Measurements from ENCODE around the gene ANKMY2.

ANKMY2 gene

DNA sequence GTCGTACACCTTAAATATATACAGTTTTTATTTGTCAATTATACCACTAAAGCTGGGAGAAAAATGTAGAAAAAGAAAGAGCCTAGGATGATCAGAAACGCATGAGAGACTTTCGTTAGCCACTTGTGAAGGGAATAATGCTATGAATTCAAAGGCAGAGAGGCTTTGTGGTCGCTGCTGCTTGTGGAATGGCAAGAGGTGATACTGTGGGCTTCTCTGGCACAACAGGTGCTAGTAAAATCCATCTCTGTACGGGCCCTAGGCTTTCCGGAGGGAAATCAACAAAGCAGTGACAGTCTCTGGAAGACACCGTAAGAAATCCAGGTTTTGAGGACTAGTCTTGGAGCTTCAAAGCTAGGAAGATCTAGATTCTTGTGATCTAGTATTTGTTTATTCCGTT, 66.3 kb downstream of the ANKMY2 start:
- DNase-seq (ENCODE audit: low spot score): no peak

DNA sequence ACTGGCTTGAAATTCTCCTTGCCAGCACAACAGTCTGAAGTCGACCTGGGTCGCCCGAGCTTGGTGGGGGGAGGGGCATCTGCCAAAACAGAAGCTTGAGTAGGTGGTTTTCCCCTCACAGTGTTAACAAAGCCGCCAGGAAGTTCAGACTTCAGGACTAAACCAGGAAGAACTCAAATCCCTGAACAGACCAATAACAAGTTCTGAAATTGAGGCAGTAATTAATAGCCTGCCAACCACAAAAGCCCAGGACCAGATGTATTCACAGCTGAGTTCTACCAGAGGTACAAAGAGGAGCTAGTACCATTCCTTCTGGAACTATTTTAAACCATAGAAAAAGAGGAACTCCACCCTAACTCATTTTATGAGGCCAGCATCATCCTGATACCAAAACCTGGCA, 73.6 kb downstream of the ANKMY2 start:
- no peak for DNase-seq (ENCODE audit: low spot score)

DNA sequence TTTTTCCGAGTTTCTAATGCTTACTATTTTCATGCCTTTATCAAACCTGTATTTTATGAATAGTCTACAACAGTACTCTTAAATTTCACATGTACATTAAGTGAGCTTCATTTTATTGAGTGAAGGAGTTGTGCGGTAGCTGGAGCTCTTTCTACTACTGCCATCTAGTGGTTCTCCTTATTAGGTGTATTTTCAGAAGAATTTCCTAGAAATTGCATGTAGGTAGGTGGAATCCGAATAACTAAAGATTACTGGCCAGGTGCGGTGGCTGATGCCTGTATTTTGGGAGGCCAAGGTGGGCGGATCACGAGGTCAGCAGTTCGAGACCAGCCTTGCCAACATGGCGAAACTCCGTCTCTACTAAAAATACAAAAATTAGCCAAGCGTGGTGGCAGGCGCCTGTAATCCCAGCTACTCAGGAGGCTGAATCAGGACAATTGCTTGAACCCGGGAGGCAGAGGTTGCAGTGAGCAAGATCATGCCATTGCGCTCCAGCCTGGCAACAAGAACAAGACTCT, 80.6 kb downstream of the ANKMY2 start:
- DNase-seq (ENCODE audit: low spot score): peak; percentile 54

DNA sequence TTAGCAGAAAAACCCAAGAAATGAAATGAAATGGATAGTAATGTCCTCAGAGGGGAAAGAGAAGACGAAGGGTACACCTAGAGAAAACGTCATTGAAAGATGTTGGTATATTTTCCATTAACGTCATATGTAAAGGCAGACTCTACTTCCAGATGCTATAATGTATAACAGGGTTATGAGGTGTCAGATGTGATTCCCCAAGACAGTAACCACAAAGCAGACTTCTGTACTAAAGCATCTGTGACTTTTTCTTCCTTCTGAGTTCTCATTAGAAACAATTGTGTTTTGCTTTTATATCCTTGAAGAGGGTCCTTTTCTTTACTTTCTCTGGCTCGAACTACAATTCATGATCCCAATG, 81.6 kb downstream of the ANKMY2 start:
- DNase-seq (ENCODE audit: low spot score): no peak

DNA sequence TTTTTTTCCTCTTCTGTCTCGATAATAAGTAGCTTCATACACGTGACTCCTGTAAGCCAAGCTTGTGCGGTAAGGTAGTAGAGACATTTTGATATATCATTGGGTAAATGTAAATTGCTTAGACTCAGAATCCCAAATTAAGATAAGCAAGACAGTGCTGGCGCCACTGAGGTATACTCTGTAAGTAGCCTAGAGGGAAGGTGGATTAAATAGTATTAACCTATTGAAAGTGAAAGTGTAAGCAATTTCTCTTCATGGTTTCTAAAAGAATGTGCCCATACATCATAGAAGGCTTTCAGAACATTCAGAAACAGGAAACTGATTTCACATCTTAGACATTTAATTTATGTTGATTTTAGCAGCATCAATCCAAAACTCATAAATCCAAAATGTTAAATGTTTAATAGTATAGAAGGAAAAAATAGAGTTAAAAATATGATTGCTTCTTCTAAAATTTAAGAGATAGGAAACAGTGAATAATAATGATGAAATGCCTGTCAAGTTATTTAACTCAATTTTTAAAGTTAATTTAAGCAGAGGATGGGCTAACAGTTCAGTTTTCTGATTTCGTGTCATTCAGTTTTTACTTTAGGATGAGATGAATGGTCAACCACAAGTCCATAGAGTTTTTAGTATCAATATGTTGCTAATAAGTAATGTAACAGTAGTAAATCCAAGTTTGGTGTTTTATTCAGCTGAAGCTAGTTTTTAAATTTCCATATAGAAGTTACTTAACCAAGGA, 82.1 kb downstream of the ANKMY2 start:
- DNase-seq (ENCODE audit: low spot score): no peak

DNA sequence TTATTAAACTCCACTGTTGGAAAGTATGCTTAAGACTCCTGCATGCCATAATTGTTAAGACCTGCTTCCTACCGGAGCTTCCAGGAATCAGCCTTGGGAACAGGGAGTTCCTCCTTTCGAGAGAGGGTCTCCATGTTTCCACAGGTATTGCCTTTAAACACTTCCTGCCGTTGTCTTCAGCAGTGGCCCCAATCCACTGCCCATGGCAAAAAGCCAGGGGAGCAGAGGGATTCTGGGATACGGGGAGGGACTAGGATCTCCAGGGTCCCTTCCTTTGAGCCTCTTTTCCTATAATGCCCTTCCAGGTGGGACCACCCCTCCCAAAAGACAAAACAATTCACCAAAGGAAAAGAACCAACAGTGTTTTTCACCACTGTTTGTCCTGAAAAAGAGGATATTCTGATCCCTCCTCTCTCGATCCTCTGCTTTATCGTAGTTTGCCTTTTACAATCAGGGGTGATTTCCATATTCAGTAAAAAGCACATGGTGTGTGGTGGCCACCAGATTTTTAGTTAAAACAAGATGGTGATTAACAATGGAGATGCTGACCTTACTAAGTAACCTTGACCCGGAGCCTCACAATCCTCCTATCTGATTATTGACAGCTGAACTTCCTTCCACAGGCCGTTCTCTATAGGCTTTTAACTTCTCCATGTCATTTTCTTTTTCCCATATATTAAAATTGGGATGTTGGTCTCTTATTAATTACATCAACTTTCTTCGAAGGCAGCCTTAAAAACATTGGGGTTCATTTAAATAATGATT, 82.9 kb downstream of the ANKMY2 start:
- no peak for DNase-seq (ENCODE audit: low spot score)

DNA sequence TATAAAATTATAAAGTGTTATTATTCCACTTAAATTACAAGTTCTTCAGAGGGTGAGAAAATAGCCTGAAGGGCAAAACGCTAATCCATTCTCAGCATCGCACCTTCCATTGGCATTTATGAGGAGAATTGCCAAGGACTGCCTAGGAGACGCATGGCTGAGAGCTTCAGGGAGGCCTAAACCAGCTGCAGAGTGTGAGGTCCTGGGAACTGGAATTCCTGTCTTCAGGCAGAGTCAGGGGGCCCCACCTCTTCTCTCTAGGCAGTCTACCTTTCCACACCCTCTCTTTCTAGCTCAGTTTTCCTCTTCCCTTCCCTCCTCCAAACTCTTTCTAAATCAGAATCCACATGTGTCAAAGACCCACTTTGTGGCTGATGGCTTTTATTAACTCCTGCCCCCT, 83.6 kb downstream of the ANKMY2 start:
- DNase-seq (ENCODE audit: low spot score): no peak

DNA sequence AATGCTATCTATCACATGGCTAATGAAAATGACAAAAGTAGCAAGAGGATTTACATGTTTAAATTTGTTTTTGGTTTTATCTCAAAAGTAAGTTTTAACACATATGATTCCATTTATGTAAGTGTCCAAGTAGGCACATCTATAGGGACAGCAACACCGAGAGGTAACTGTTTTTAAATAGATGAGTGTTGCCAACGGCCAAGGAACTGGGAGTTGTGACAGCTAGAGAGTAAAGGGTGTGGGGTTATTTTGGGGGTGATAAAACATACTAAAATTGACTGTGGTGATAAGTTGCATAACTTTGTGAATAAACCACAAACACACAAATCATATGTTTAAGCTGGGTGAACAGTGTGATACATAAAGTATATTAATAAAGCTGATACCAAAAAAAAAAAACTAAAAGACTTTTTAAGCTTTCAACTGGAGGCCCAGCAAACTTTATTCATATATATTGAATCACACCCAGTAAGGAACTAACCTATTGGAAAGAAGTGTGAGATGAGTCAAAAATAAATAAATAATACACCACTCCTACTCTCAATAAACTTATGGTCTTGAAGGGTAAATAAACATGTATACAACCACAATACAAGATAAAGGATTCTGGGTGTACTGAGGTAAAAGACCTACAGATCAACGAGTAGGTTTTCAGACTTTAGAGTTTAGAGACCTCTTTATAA, 85.9 kb downstream of the ANKMY2 start:
- DNase-seq (ENCODE audit: low spot score): no peak

DNA sequence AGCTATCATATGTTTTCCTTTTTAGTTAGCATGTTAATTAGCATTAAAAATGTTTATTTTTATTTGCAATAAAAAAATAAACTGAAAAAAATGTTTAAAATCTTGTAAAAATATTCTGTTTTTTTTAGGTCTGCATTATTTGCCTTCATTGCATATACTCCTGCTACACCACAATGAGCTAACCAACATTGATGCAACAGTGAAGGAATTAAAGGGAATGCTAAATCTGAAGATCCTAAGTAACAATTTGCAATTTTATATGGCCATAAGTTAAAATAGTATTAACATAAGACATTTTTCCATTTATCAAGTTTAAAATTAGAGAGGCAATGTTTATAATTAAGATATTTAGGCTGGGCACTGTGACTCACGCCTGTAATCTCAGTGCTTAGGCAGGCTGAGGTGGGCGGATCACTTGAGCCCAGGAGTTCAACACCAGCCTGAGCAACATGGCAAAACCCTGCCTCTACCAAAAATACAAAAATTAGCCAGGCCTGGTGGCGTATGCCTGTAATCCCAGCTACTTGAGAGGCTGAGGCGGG, 86.7 kb downstream of the ANKMY2 start:
- DNase-seq (ENCODE audit: low spot score): no peak

DNA sequence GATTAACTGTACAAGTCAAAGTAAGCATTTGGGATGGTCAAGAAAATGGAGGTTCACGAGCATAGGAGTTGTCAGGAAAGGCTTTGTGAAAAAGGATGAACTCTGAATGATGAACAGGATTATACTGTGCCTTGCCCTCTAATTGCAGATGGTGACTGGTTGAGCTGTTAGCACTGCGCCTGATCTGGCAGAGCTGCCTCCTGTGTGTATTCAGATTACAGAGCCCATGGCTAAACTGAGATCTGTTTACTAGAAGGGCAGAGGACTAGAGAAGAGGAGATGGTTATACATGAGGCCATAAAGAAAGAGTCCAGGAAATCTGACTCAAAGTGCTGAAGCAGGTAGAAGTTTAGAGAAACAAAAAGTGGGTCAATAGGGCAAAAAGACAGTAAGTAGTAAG, 89.2 kb downstream of the ANKMY2 start:
- no peak for DNase-seq (ENCODE audit: low spot score)

DNA sequence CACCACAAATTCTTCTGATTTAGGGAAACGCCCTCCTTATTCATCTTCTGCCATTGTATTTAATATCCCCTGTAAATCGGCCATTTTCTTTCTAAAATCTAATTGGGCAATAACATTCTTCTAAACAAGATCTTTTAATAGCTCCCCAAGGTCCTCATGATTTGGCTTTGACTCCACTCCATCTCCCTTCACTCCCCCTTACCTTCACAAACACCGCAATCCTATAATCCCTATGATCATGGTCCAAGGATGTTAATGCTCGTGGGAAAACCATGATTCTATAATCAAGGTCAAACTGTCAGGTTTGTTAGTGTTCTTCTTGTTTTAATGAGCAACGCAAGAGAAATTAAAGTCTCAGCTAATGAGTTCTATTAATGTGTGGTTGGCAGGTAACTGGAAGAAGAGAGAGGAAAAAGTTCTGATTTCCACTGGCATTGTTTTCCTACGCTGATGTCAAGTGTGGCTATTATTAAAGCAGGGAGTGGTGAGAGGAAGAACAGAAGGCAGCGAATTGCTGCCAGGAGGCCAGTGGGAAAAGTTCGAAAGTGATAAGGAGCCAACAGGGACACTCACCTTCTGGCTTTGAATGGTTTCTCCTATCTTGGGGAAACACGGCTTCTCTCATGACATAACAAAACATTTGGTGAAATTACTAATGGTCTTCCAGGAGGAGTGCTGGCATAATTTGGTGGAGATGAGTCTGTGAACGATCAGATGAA, 90.9 kb downstream of the ANKMY2 start:
- DNase-seq (ENCODE audit: low spot score): no peak

DNA sequence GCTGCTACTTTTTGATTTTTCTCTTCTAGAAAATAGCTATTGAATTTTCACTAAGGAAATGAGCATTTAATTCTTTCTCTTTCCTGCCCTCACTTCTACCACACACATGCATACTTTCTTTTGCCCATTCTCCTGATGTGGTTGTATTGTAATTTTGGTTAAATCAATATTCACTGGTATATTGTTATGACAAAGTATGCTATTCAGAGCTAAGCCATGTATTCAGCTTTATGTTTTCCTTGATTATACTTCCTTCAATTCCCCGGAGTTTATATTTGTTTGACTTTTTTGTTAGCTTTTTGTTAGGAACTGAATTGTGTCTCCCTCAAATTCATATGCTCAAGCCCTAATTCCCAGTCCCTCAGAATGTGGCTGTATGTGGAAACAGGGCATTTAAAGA, 94.9 kb downstream of the ANKMY2 start:
- no peak for DNase-seq (ENCODE audit: low spot score)
